HG03442 (cell line): ENCODE results near the gene KIFBP.
"Not testable (repeated sequence)": the region's sequence is repeated elsewhere in the genome, so short reads cannot be mapped to it uniquely, and the experiment has no call there.

ENCODE experiments used
- ATAC-seq: cut with Tn5 transposase; IDR thresholded peaks from one replicate; pipeline ENCODE4 v1.9.1; 2021; ENCODE audit warnings: mild to moderate bottlenecking, moderate library complexity; ENCODE audit not compliant: unreplicated experiment

KIFBP gene

GRCh38 chr10:69004821-69005220, 16.2 kb downstream of the KIFBP start:
- ATAC-seq = no peak

DNA sequence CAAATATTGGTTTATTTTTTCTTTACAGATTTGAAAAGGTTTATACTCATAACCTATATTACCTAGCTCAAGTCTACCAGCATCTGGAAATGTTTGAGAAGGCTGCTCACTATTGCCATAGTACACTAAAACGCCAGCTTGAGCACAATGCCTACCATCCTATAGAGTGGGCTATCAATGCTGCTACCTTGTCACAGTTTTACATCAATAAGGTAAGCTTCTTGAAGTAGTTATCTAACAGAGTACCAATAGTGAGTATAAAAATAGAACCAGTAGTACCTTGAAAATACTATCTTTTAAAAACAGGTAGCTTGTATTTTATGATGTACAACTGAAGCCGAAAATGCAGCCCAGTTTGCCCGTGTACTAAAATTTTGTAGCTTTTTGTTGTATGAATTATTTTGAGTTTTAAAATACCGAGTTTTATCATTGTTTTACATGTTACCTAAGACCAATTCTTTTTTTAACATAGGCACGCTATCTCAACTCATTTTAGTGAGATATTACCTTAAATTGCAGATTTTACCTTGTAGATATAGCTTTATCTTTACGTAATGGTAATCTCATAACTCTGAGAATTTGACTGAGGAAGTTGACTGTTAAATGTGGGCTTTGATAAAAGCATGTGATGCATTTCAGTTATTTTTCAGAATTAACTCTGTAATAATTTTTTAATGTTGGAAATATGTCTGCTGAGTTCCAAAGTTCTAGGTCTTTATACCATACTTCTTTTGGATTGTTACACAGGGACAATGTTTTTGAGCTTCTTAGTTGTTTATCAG, 17.3 kb downstream of the KIFBP start:
- no peak for ATAC-seq

- no peak for ATAC-seq
Measured at GRCh38 chr10:69007260-69007659, 18.7 kb downstream of the KIFBP start.

GRCh38 chr10:69009360-69009759, 20.8 kb downstream of the KIFBP start:
- ATAC-seq = no peak

- no peak for ATAC-seq
Measured at GRCh38 chr10:69010151-69010640, 21.6 kb downstream of the KIFBP start.

GRCh38 chr10:69012778-69013177, 24.2 kb downstream of the KIFBP start:
- ATAC-seq = not testable (repeated sequence)

- no peak for ATAC-seq
Measured at GRCh38 chr10:69014171-69014570, 25.6 kb downstream of the KIFBP start.

DNA sequence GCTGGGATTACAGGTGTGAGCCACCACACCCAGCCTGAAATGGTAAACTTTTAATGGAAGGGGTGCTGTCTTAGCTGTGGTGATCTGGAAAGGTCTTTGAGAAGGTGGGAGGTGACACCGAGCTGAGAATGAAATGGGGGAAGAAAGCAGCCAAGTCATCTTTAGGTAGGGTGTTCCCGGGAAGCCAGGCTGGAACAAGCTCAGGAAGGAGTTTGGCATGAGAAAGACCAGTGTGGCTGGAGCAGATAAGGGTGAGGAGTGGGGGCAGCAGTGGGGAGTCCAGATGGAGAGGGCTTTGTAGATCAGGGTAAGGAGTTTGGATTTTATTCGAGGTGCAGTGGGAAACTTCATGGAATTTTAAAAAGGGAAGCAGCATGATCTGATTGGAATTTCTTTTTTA, 30.0 kb downstream of the KIFBP start:
- no peak for ATAC-seq

- no peak for ATAC-seq
Measured at GRCh38 chr10:69022611-69023010, 34.0 kb downstream of the KIFBP start.

GRCh38 chr10:69025370-69025896, 36.8 kb downstream of the KIFBP start:
- no peak for ATAC-seq

- ATAC-seq = no peak
Measured at GRCh38 chr10:69033256-69033655, 44.7 kb downstream of the KIFBP start.

DNA sequence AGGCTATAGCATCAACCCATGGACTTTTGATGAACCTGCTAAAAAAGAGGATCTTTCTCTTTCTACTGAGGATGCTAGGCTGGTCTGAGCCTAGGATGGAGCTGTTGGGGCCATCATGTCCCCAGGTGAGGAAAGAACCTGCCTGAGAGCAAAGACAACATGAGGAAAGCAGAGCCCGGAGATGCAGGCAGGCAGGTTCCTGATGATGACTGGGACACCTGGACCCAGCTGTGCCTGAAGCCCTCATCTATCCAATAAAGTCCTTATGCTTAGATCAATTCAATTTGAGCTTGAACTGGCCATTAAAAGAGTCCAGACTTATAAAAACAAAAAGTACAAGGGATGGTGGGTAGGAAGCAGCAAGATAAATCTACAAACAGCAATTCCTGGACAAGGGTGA, 48.9 kb downstream of the KIFBP start:
- ATAC-seq = no peak

GRCh38 chr10:69040904-69041303, 52.3 kb downstream of the KIFBP start:
- not testable (repeated sequence) for ATAC-seq

- ATAC-seq = no peak
Measured at GRCh38 chr10:69042417-69042816, 53.8 kb downstream of the KIFBP start.

- ATAC-seq = no peak
Measured at GRCh38 chr10:69042838-69043237, 54.2 kb downstream of the KIFBP start.

- ATAC-seq = peak; percentile 49
Measured at GRCh38 chr10:69043931-69044531, 55.4 kb downstream of the KIFBP start.

DNA sequence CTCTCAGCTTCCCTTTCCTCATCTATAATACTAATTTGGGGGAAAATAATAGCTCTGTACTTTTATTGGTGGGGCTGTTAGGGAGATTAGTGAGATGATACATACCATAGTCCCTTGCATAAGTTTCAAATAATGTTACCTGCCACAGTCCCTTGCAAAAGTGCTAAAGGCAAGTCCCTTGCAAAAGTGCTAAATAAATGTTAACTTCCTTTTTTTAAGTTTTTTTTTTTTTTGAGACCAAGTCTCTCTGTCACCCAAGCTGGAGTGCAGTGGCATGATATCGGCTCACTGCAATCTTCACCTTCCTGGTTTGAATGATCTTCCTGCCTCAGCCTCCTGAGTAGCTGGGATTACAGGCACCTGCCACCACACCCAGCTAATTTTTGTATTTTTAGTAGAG, 55.9 kb downstream of the KIFBP start:
- ATAC-seq = no peak

DNA sequence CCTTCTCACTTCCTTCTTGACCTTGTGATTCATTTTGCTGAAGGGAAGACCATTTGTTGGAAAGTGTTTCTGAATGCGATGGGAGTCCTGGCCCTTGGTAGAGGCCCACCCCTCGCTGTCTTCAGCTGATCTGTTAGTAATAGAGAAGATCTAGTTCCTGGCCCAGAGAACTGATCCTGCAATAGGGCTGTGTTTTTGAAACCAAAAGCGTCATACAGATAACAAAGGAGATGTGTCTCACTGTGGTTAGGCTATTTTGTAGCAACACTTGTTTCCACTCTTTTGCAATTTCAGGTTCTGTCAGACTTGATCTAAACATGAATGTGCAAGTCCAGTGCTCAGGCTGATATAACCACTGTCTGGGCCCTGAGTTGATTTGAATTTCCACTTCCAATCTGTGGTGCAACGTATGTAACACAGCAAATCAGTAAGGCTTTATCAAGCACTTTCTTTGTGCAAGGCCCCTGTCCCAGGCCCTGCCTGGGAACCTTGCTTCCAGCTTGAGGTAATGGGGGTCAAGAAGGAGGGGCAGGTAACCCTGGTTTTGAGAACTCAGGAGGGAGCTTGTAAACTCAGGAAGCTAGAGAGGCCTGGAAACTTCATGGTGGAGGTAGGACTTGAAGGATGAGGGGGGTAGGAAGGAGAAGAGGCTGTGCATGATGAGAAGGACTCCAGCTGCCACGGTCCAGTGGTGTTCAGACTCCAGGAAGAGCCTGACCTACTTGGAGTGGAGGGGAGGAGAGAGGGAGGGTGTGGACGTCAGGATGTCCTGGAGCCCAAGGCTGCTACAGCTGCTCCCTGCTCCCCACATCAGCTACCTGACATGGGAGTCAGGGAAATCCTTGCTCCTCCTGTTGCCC, 57.1 kb downstream of the KIFBP start:
- ATAC-seq = peak; percentile 63

GRCh38 chr10:69047111-69047832, 58.7 kb downstream of the KIFBP start:
- ATAC-seq = no peak

DNA sequence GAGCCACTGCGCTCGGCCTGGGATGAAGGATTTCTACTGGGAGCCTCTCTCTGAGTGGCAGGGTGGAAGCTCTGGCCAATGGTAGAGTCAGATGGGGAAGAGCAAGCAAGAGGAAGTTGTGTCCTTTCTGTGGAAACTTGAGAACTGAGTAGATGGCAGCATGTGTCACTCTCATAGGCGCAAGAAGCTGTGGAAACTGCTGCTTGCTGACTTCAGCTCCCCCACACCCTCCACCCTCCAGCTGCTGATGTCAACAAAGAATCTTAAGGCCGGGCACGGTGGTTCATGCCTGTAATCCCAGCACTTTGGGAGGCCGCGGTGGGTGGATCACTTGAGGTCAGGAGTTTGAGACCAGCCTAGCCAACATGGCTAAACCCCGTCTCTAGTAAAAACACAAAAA, 59.5 kb downstream of the KIFBP start:
- no peak for ATAC-seq

DNA sequence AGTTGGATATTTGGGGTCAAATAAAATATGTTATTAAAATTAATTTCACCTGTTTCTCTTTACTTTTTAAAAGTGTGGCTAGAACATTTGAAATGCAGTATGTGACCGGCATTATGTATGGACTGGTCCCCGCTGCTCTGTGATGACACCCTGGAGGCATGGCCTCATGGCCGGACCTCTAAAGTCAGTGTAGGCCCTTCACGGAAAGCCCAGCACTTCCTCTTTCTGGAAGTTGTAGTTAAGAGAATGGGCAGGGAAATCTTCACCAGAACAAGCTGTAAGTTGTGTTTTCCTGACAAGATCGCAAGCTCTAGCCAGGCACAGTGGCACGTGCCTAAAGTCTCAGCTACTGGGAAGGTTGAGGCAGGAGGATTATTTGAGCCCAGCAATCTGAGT, 61.0 kb downstream of the KIFBP start:
- no peak for ATAC-seq
